ENCODE measurements around the gene CABS1.

The CABS1 gene

GRCh38 chr4:70382691-70383181 lies 48.0 kb downstream of the CABS1 start, which contains the start of gene SMR3B:
Gene SMR3B (plus strand): TSS chr4:70383131. CDS start chr4:70384511, 1,380 bp downstream.
- no peak for DNase-seq (ENCODE audit: low read depth)
